ENCODE results near the gene ATG9A. TPM values are rescaled to one million over a fixed set of nuclear protein-coding genes. Genes with fewer than 3 reads are reported as not detected.
A peak's percentile ranks its signal among the peaks of the same experiment; 100 is the strongest.

The ATG9A gene
- total and polyA plus RNA-seq, 9 of the 15 experiments (the other 6 are each of a cell fraction or from before 2014, with no cell fraction given), result 0.25 to 65.6 (median 23.4) TPM

DNA sequence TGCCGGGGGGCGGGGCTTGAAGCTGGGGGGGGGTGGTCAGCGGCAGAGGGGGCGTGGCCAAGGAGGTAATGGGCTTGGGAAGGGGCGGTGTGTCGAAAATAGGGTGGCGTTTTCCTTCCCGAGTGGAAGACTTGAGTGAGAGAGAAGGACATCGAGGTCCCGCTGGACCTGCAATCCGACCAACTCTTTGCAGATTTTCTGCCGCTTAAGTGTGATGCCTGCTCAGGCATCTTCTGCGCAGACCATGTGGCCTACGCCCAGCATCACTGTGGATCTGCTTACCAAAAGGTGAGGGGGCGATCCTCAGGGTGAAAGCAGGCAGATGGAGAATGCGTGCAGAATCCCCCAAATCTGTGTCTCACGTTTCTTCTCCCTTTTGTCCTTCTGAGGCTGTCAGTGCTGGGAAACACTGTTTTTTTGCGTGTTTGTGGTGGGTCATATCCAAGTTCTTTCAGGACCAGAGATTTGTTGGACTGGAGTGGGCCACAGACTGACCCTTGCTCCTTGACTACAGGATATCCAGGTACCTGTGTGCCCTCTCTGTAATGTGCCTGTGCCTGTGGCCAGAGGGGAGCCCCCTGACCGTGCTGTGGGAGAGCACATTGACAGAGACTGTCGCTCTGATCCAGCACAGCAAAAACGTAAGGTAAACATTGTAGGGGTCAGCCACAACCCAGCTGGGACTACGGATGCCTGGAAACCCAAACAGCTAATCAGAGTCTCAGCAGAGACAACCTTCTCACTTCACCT lies 22.1 kb downstream of the ATG9A start (continued):
- TF ChIP-seq, protein P1, sequence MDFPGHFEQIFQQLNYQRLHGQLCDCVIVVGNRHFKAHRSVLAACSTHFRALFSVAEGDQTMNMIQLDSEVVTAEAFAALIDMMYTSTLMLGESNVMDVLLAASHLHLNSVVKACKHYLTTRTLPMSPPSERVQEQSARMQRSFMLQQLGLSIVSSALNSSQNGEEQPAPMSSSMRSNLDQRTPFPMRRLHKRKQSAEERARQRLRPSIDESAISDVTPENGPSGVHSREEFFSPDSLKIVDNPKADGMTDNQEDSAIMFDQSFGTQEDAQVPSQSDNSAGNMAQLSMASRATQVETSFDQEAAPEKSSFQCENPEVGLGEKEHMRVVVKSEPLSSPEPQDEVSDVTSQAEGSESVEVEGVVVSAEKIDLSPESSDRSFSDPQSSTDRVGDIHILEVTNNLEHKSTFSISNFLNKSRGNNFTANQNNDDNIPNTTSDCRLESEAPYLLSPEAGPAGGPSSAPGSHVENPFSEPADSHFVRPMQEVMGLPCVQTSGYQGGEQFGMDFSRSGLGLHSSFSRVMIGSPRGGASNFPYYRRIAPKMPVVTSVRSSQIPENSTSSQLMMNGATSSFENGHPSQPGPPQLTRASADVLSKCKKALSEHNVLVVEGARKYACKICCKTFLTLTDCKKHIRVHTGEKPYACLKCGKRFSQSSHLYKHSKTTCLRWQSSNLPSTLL (IDR thresholded peaks at IDR 0.05), result no peak
- TF ChIP-seq, protein P2, sequence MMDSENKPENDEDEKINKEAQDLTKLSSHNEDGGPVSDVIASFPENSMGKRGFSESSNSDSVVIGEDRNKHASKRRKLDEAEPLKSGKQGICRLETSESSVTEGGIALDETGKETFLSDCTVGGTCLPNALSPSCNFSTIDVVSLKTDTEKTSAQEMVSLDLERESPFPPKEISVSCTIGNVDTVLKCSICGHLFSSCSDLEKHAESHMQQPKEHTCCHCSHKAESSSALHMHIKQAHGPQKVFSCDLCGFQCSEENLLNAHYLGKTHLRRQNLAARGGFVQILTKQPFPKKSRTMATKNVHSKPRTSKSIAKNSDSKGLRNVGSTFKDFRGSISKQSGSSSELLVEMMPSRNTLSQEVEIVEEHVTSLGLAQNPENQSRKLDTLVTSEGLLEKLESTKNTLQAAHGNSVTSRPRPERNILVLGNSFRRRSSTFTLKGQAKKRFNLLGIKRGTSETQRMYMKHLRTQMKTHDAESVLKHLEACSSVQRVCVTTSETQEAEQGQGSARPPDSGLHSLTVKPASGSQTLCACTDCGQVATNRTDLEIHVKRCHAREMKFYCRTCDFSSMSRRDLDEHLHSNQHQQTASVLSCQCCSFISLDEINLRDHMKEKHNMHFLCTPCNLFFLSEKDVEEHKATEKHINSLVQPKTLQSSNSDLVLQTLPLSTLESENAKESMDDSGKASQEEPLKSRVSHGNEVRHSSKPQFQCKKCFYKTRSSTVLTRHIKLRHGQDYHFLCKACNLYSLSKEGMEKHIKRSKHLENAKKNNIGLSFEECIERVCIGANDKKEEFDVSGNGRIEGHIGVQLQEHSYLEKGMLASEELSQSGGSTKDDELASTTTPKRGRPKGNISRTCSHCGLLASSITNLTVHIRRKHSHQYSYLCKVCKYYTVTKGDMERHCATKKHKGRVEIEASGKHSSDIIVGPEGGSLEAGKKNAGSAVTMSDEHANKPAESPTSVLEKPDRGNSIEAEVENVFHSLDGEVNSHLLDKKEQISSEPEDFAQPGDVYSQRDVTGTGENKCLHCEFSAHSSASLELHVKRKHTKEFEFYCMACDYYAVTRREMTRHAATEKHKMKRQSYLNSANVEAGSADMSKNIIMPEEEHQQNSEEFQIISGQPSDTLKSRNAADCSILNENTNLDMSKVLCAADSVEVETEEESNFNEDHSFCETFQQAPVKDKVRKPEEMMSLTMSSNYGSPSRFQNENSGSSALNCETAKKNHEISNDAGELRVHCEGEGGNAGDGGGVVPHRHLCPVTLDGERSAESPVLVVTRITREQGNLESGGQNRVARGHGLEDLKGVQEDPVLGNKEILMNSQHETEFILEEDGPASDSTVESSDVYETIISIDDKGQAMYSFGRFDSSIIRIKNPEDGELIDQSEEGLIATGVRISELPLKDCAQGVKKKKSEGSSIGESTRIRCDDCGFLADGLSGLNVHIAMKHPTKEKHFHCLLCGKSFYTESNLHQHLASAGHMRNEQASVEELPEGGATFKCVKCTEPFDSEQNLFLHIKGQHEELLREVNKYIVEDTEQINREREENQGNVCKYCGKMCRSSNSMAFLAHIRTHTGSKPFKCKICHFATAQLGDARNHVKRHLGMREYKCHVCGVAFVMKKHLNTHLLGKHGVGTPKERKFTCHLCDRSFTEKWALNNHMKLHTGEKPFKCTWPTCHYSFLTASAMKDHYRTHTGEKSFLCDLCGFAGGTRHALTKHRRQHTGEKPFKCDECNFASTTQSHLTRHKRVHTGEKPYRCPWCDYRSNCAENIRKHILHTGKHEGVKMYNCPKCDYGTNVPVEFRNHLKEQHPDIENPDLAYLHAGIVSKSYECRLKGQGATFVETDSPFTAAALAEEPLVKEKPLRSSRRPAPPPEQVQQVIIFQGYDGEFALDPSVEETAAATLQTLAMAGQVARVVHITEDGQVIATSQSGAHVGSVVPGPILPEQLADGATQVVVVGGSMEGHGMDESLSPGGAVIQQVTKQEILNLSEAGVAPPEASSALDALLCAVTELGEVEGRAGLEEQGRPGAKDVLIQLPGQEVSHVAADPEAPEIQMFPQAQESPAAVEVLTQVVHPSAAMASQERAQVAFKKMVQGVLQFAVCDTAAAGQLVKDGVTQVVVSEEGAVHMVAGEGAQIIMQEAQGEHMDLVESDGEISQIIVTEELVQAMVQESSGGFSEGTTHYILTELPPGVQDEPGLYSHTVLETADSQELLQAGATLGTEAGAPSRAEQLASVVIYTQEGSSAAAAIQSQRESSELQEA (IDR thresholded peaks at IDR 0.05; ENCODE audit: low read depth), result peak; percentile 49; the same call in 1 of the 2 replicates
